Tibial nerve (tissue), 3 donors: ENCODE data around the gene KIF1B.

Source experiments
- POLR2A ChIP-seq, 2 donors: fragments of 450-650 bp; IDR thresholded peaks; one replicate each; pipeline ENCODE4 v1.6.1; 2017; ENCODE audit warnings: antibody characterized with exemption in 2 of 2, mild to moderate bottlenecking in 2 of 2, moderate library complexity in 2 of 2
- TF ChIP-seq, protein P1 (sequence below), 5 experiments: fragments of 200-600 bp in 3 of 5; fragments of 450-650 bp in 2 of 5; sonication (generic) in 3 of 5; IDR thresholded peaks; one replicate each; pipeline ENCODE4 v1.5.1; 2016 to 2019; ENCODE audit warnings: antibody characterized with exemption in 5 of 5, mild to moderate bottlenecking in 3 of 5, moderate library complexity in 2 of 5

DNA sequence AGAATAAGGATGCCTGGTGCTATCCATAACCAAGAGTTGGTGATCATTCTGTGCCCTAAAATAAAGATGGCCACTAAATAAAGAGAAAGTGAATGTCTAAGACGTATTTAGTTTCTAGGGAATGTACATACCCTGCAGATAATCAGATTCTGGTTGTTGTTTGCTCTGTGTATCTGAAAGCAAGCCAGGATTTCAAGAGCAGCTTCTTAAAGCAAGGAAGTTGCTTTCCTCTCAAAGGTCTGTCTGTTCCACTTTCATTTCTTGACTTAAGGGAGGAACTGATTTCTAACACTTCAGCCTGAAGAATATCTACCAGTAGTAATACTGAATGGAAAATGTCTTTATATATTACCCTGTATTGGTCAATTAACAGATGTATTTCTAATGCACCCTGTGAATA lies 88.8 kb downstream of the KIF1B start:
- no peak for TF ChIP-seq POLR2A (IDR thresholded peaks at IDR 0.05)
- TF ChIP-seq, protein P1, sequence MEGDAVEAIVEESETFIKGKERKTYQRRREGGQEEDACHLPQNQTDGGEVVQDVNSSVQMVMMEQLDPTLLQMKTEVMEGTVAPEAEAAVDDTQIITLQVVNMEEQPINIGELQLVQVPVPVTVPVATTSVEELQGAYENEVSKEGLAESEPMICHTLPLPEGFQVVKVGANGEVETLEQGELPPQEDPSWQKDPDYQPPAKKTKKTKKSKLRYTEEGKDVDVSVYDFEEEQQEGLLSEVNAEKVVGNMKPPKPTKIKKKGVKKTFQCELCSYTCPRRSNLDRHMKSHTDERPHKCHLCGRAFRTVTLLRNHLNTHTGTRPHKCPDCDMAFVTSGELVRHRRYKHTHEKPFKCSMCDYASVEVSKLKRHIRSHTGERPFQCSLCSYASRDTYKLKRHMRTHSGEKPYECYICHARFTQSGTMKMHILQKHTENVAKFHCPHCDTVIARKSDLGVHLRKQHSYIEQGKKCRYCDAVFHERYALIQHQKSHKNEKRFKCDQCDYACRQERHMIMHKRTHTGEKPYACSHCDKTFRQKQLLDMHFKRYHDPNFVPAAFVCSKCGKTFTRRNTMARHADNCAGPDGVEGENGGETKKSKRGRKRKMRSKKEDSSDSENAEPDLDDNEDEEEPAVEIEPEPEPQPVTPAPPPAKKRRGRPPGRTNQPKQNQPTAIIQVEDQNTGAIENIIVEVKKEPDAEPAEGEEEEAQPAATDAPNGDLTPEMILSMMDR (IDR thresholded peaks at IDR 0.05) = no peak
